ENCODE data around the gene DCDC2.
"Not testable (repeated sequence)": the region's sequence is repeated elsewhere in the genome, so short reads cannot be mapped to it uniquely, and the experiment has no call there.

Gene DCDC2

GRCh38 chr6:24387818-24388217, 30.0 kb upstream of the DCDC2 start:
- DNase-seq (ENCODE audit: low read depth): no peak
- no peak for TF ChIP-seq CTCF (conservative IDR thresholded peaks at IDR 0.05; ENCODE audit: control insufficient read depth, insufficient read depth, low read depth, low read length)
- H3K4me3 ChIP-seq (ENCODE audit: control insufficient read depth, low read depth, low read length): no peak overlapping the region

GRCh38 chr6:24385536-24386269, 27.8 kb upstream of the DCDC2 start:
- no peak overlapping the region for H3K4me3 ChIP-seq (ENCODE audit: control insufficient read depth, low read depth, low read length)
- DNase-seq (ENCODE audit: low read depth): no peak
- no peak for TF ChIP-seq CTCF (conservative IDR thresholded peaks at IDR 0.05; ENCODE audit: control insufficient read depth, insufficient read depth, low read depth, low read length)

DNA sequence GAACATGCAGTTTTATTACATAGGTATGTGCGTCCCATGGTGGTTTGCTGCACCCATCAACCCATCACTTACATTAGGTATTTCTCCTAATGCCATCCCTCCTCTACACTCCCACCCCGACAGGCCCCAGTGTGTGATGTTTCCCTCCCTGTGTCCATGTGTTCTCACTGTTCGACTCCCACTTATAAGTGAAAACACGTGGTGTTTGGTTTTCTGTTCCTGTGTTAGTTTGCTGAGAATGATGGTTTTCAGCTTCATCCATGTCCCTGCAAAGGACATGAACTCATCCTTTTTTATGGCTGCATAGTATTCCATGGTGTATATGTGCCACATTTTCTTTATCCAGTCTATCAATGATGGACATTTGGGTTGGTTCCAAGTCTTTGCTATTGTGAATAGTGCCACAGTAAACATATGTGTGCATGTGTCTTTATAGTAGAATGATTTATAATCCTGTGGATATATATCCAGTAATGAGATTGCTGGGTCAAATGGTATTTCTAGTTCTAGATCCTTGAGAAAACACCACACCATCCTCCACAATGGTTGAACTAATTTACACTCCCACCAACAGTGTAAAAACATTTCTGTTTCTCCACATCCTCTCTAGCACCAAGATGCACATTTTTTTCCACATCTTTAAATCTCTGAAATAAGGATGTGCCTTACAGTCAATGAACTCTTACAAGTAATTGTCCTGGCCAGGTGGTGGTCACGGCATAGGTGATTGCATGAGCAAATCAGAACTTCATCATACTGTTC, 26.7 kb upstream of the DCDC2 start:
- DNase-seq (ENCODE audit: low read depth); H3K4me3 ChIP-seq (ENCODE audit: control insufficient read depth, low read depth, low read length): not testable (repeated sequence)

DNA sequence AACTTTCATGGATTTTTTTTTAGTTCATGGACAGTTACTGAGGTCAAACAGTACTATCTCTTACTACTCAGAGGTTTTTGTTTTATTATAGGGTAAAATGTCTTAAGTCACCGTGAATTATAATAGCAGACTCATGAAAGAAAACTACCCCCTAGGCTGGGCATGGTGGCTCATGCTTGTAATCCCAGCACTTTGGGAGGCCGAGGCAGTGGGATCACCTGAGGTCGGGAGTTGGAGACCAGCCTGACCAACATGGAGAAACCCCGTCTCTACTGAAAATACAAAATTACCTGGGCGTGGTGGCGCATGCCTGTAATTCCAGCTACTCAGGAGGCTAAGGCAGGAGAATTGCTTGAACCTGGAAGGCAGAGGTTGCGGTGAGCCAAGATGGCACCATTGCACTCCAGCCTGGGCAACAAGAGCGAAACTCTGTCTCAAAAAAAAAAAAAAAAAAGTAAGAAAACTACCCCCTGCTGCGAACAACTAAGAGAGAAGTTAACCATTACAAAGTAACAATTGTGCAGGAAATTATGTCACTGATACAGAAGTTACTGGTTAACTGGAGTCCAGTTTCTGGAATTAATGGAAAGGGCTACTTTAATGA, 25.1 kb upstream of the DCDC2 start:
- H3K4me3 ChIP-seq (ENCODE audit: control insufficient read depth, low read depth, low read length); DNase-seq (ENCODE audit: low read depth): not testable (repeated sequence)

DNA sequence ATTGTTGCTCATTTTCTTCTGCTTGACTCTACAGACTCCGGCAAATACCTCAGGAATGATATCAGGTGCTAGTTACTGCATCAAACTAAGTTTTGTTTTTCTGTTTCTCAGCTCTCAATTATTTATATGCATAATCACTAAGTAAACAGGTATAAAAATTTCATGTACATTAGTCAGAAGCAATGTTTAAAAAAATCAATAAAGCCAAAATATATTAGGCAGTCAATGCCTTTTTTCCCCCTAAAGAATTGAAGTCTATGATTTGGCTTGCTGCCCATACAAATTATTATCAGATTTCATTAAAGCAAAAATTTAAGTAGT, 24.3 kb upstream of the DCDC2 start:
- no peak for DNase-seq (ENCODE audit: low read depth)
- H3K4me3 ChIP-seq (ENCODE audit: control insufficient read depth, low read depth, low read length): no peak overlapping the region
- no peak for TF ChIP-seq CTCF (conservative IDR thresholded peaks at IDR 0.05; ENCODE audit: control insufficient read depth, insufficient read depth, low read depth, low read length)

- no peak for TF ChIP-seq CTCF (conservative IDR thresholded peaks at IDR 0.05; ENCODE audit: control insufficient read depth, insufficient read depth, low read depth, low read length)
- no peak overlapping the region for H3K4me3 ChIP-seq (ENCODE audit: control insufficient read depth, low read depth, low read length)
- no peak for DNase-seq (ENCODE audit: low read depth)
These were observed 23.8 kb upstream of the DCDC2 start for GRCh38 chr6:24381476-24382219.

DNA sequence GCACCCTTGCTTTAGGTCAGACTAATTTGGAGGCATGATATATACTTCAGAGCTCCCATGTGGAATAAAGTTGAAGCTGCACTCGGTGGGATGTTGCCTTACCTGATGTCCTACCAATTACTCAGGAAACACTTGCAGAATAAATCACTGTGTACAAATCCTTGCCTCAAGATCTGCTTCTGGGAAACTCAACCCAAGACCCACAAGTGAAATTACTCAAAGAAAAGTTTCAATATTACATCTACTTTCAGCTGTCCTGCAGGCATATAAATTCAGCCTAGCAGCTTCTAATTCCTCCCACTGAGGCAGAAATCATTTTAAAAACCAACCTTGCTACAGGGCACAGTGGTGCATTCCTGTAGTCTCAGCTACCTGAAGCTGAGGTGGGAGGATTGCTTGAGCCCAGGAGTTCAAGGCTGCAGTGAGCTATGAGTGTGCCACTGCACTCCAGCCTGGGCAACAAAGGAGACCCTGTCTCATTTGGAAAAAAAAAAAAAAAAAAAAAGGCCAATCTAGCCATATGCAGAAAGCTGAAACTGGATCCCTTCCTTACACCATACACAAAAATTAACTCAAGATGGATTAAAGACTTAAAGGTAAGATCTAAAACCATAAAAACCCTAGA, 20.7 kb upstream of the DCDC2 start:
- TF ChIP-seq CTCF (conservative IDR thresholded peaks at IDR 0.05; ENCODE audit: control insufficient read depth, insufficient read depth, low read depth, low read length): no peak
- DNase-seq (ENCODE audit: low read depth): no peak
- H3K4me3 ChIP-seq (ENCODE audit: control insufficient read depth, low read depth, low read length): no peak overlapping the region
